ENCODE measurements around the gene ANKRD1. TPM values are rescaled to one million over a fixed set of nuclear protein-coding genes. Genes with fewer than 3 reads are reported as not detected.
"Not testable (repeated sequence)": the region's sequence is repeated elsewhere in the genome, so short reads cannot be mapped to it uniquely, and the experiment has no call there.

The ANKRD1 gene
- total RNA-seq, 1 donor from 2014 or later, result 14.1 TPM

GRCh38 chr10:90889636-90890035, 31.3 kb downstream of the ANKRD1 start:
- Histone ChIP-seq H3K4me3 (ENCODE audit: low read length in 3 of 3) (no peak overlapping the region), H3K9ac (ENCODE audit: low read depth in 1 of 3, low read length in 3 of 3) (no peak overlapping the region), H3K9me3 (ENCODE audit: control insufficient read depth in 3 of 3, low read length in 3 of 3) (no peaks in the 10 kb centered on the region), H3K27me3 (ENCODE audit: control insufficient read depth in 3 of 3, insufficient read depth in 3 of 3, low read length in 3 of 3) (no peaks in the 10 kb centered on the region), H3K4me1 (ENCODE audit: control insufficient read depth in 3 of 3, insufficient read depth in 3 of 3, low read length in 3 of 3) (peaks cover 2 to 5% (median 2%) of the 10 kb centered on the region in 3 donors), H3K36me3 (ENCODE audit: control insufficient read depth in 3 of 3, insufficient read depth in 3 of 3, low read length in 3 of 3) (peaks cover 10 to 60% (median 24%) of the 10 kb centered on the region in 3 donors), H3K27ac (ENCODE audit: low read depth, low read length) (no peak overlapping the region)

- Histone ChIP-seq H3K9ac (ENCODE audit: low read depth in 1 of 3, low read length in 3 of 3) (no peak overlapping the region), H3K9me3 (ENCODE audit: control insufficient read depth in 3 of 3, low read length in 3 of 3) (no peaks in the 10 kb centered on the region), H3K27ac (ENCODE audit: low read depth, low read length) (no peak overlapping the region), H3K27me3 (ENCODE audit: control insufficient read depth in 3 of 3, insufficient read depth in 3 of 3, low read length in 3 of 3) (no peaks in the 10 kb centered on the region), H3K4me1 (ENCODE audit: control insufficient read depth in 3 of 3, insufficient read depth in 3 of 3, low read length in 3 of 3) (peaks cover 6 to 8% (median 7%) of the 10 kb centered on the region in 3 donors), H3K4me3 (ENCODE audit: low read length in 3 of 3) (no peak overlapping the region), H3K36me3 (ENCODE audit: control insufficient read depth in 3 of 3, insufficient read depth in 3 of 3, low read length in 3 of 3) (peaks cover 8 to 53% (median 19%) of the 10 kb centered on the region in 3 donors)
Measured at GRCh38 chr10:90888387-90888786, 32.5 kb downstream of the ANKRD1 start.

GRCh38 chr10:90887555-90887954, 33.3 kb downstream of the ANKRD1 start:
- no peak overlapping the region for H3K4me3 ChIP-seq (ENCODE audit: low read length in 3 of 3)
- peaks cover 8 to 51% (median 19%) of the 10 kb centered on the region in 3 donors for H3K36me3 ChIP-seq (ENCODE audit: control insufficient read depth in 3 of 3, insufficient read depth in 3 of 3, low read length in 3 of 3)
- H3K27ac ChIP-seq (ENCODE audit: low read depth, low read length), result no peak overlapping the region
- H3K4me1 ChIP-seq (ENCODE audit: control insufficient read depth in 3 of 3, insufficient read depth in 3 of 3, low read length in 3 of 3), result peaks cover 6 to 8% (median 7%) of the 10 kb centered on the region in 3 donors
- no peaks in the 10 kb centered on the region for H3K27me3 ChIP-seq (ENCODE audit: control insufficient read depth in 3 of 3, insufficient read depth in 3 of 3, low read length in 3 of 3)
- H3K9ac ChIP-seq (ENCODE audit: low read depth in 1 of 3, low read length in 3 of 3), result no peak overlapping the region
- no peaks in the 10 kb centered on the region for H3K9me3 ChIP-seq (ENCODE audit: control insufficient read depth in 3 of 3, low read length in 3 of 3)

- H3K4me1 ChIP-seq (ENCODE audit: control insufficient read depth in 3 of 3, insufficient read depth in 3 of 3, low read length in 3 of 3), result peaks cover 6 to 8% (median 7%) of the 10 kb centered on the region in 3 donors
- peak overlapping the region in 1 of 3 donors; percentile 3 for H3K9ac ChIP-seq (ENCODE audit: low read depth in 1 of 3, low read length in 3 of 3)
- no peak overlapping the region for H3K4me3 ChIP-seq (ENCODE audit: low read length in 3 of 3)
- H3K36me3 ChIP-seq (ENCODE audit: control insufficient read depth in 3 of 3, insufficient read depth in 3 of 3, low read length in 3 of 3), result peaks cover 8 to 39% (median 11%) of the 10 kb centered on the region in 3 donors
- H3K27ac ChIP-seq (ENCODE audit: low read depth, low read length), result no peak overlapping the region
- no peaks in the 10 kb centered on the region for H3K9me3 ChIP-seq (ENCODE audit: control insufficient read depth in 3 of 3, low read length in 3 of 3)
- no peaks in the 10 kb centered on the region for H3K27me3 ChIP-seq (ENCODE audit: control insufficient read depth in 3 of 3, insufficient read depth in 3 of 3, low read length in 3 of 3)
Measured at GRCh38 chr10:90885176-90885575, 35.7 kb downstream of the ANKRD1 start.

GRCh38 chr10:90884431-90884830, 36.5 kb downstream of the ANKRD1 start:
- Histone ChIP-seq H3K9ac (ENCODE audit: low read depth in 1 of 3, low read length in 3 of 3) (peak overlapping the region in 1 of 3 donors; percentile 12), H3K27me3 (ENCODE audit: control insufficient read depth in 3 of 3, insufficient read depth in 3 of 3, low read length in 3 of 3) (no peaks in the 10 kb centered on the region), H3K27ac (ENCODE audit: low read depth, low read length) (no peak overlapping the region), H3K4me3 (ENCODE audit: low read length in 3 of 3) (no peak overlapping the region), H3K4me1 (ENCODE audit: control insufficient read depth in 3 of 3, insufficient read depth in 3 of 3, low read length in 3 of 3) (peaks cover 6 to 8% (median 7%) of the 10 kb centered on the region in 3 donors), H3K9me3 (ENCODE audit: control insufficient read depth in 3 of 3, low read length in 3 of 3) (no peaks in the 10 kb centered on the region), H3K36me3 (ENCODE audit: control insufficient read depth in 3 of 3, insufficient read depth in 3 of 3, low read length in 3 of 3) (peaks cover 8 to 41% (median 16%) of the 10 kb centered on the region in 3 donors)

- H3K36me3 ChIP-seq (ENCODE audit: control insufficient read depth in 3 of 3, insufficient read depth in 3 of 3, low read length in 3 of 3), result peaks cover 12 to 44% (median 28%) of the 10 kb centered on the region in 3 donors
- not testable (repeated sequence) for H3K9ac ChIP-seq (ENCODE audit: low read depth in 1 of 3, low read length in 3 of 3); H3K9me3 ChIP-seq (ENCODE audit: control insufficient read depth in 3 of 3, low read length in 3 of 3); H3K27ac ChIP-seq (ENCODE audit: low read depth, low read length); H3K4me3 ChIP-seq (ENCODE audit: low read length in 3 of 3); H3K4me1 ChIP-seq (ENCODE audit: control insufficient read depth in 3 of 3, insufficient read depth in 3 of 3, low read length in 3 of 3); H3K27me3 ChIP-seq (ENCODE audit: control insufficient read depth in 3 of 3, insufficient read depth in 3 of 3, low read length in 3 of 3)
Measured at GRCh38 chr10:90880059-90880719, 40.7 kb downstream of the ANKRD1 start.

GRCh38 chr10:90879062-90879461, 41.8 kb downstream of the ANKRD1 start:
- H3K9me3 ChIP-seq (ENCODE audit: control insufficient read depth in 3 of 3, low read length in 3 of 3), result no peaks in the 10 kb centered on the region
- no peak overlapping the region for H3K9ac ChIP-seq (ENCODE audit: low read depth in 1 of 3, low read length in 3 of 3)
- no peaks in the 10 kb centered on the region for H3K27me3 ChIP-seq (ENCODE audit: control insufficient read depth in 3 of 3, insufficient read depth in 3 of 3, low read length in 3 of 3)
- H3K36me3 ChIP-seq (ENCODE audit: control insufficient read depth in 3 of 3, insufficient read depth in 3 of 3, low read length in 3 of 3), result peaks cover 12 to 43% (median 36%) of the 10 kb centered on the region in 3 donors
- no peak overlapping the region for H3K27ac ChIP-seq (ENCODE audit: low read depth, low read length)
- H3K4me3 ChIP-seq (ENCODE audit: low read length in 3 of 3), result no peak overlapping the region
- peaks cover 0 to 1% (median 0%) of the 10 kb centered on the region in 3 donors for H3K4me1 ChIP-seq (ENCODE audit: control insufficient read depth in 3 of 3, insufficient read depth in 3 of 3, low read length in 3 of 3)

GRCh38 chr10:90872648-90873020, 48.3 kb downstream of the ANKRD1 start:
- no peak overlapping the region for H3K27ac ChIP-seq (ENCODE audit: low read depth, low read length)
- peaks cover 0 to 2% (median 0%) of the 10 kb centered on the region in 3 donors for H3K9me3 ChIP-seq (ENCODE audit: control insufficient read depth in 3 of 3, low read length in 3 of 3)
- no peaks in the 10 kb centered on the region for H3K27me3 ChIP-seq (ENCODE audit: control insufficient read depth in 3 of 3, insufficient read depth in 3 of 3, low read length in 3 of 3)
- H3K4me1 ChIP-seq (ENCODE audit: control insufficient read depth in 3 of 3, insufficient read depth in 3 of 3, low read length in 3 of 3), result peaks cover 8 to 14% (median 11%) of the 10 kb centered on the region in 3 donors
- H3K4me3 ChIP-seq (ENCODE audit: low read length in 3 of 3), result peak overlapping the region; percentile 90 to 95 (median 92)
- H3K36me3 ChIP-seq (ENCODE audit: control insufficient read depth in 3 of 3, insufficient read depth in 3 of 3, low read length in 3 of 3), result peaks cover 9 to 22% (median 13%) of the 10 kb centered on the region in 3 donors
- peak overlapping the region; percentile 90 to 91 (median 90) for H3K9ac ChIP-seq (ENCODE audit: low read depth in 1 of 3, low read length in 3 of 3)

GRCh38 chr10:90871766-90872647, 48.9 kb downstream of the ANKRD1 start, which contains the start of gene RPP30:
TSS of gene RPP30 (plus strand) at chr10:90871974. CDS start at chr10:90871987, 13 bp downstream.
- Histone ChIP-seq H3K9ac (ENCODE audit: low read depth in 1 of 3, low read length in 3 of 3) (peak within 1 kb of the TSS; percentile 90 to 91 (median 90)), H3K4me1 (ENCODE audit: control insufficient read depth in 3 of 3, insufficient read depth in 3 of 3, low read length in 3 of 3) (peaks cover 8 to 14% (median 11%) of the 10 kb centered on the region in 3 donors), H3K36me3 (ENCODE audit: control insufficient read depth in 3 of 3, insufficient read depth in 3 of 3, low read length in 3 of 3) (peaks cover 9 to 15% (median 13%) of the 10 kb centered on the region in 3 donors), H3K4me3 (ENCODE audit: low read length in 3 of 3) (peak within 1 kb of the TSS; percentile 90 to 95 (median 92)), H3K9me3 (ENCODE audit: control insufficient read depth in 3 of 3, low read length in 3 of 3) (peaks cover 0 to 2% (median 0%) of the 10 kb centered on the region in 3 donors), H3K27me3 (ENCODE audit: control insufficient read depth in 3 of 3, insufficient read depth in 3 of 3, low read length in 3 of 3) (no peaks in the 10 kb centered on the region), H3K27ac (ENCODE audit: low read depth, low read length) (peak within 1 kb of the TSS; percentile 74)

Measured in skeletal muscle tissue (tissue), 4 donors.